ENCODE measurements around the gene ATP2C1.
A peak's percentile ranks its signal among the peaks of the same experiment; 100 is the strongest.

ATP2C1 gene

DNA sequence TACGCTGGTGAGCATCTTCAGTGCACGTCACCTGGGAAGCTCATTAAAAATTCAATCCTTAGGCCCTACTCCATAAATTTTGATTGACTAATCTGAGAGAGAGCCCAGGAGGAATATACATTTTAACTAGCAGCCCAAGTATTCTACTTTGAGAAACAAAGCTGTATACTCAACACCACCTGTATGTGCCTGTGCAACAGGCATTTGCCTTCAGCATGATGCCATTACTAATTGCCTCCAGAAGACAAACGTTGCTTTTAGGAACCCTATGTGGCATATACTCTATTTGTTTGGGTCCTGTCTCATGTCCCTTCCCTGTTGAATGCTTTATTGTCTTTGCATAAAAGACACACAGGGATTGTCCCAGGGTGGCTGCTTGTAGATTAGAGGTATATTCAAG, 125.1 kb downstream of the ATP2C1 start:
- Histone ChIP-seq H3K4me2 (ENCODE audit: low read length) (no peak overlapping the region), H3K36me3 (ENCODE audit: control insufficient read depth, insufficient read depth, low read length) (no peaks in the 10 kb centered on the region), H3K79me2 (peaks cover 10% of the 10 kb centered on the region), H2AFZ (no peak overlapping the region), H3K9me3 (ENCODE audit: control insufficient read depth, low read length) (no peaks in the 10 kb centered on the region), H3K4me3 (ENCODE audit: low read depth, low read length) (no peak overlapping the region), H3K27me3 (ENCODE audit: control insufficient read depth, insufficient read depth, low read length) (no peaks in the 10 kb centered on the region), H3K9ac (no peak overlapping the region), H3K4me1 (peaks cover 17% of the 10 kb centered on the region), H3K27ac (no peak overlapping the region)
- TF ChIP-seq, protein P1, sequence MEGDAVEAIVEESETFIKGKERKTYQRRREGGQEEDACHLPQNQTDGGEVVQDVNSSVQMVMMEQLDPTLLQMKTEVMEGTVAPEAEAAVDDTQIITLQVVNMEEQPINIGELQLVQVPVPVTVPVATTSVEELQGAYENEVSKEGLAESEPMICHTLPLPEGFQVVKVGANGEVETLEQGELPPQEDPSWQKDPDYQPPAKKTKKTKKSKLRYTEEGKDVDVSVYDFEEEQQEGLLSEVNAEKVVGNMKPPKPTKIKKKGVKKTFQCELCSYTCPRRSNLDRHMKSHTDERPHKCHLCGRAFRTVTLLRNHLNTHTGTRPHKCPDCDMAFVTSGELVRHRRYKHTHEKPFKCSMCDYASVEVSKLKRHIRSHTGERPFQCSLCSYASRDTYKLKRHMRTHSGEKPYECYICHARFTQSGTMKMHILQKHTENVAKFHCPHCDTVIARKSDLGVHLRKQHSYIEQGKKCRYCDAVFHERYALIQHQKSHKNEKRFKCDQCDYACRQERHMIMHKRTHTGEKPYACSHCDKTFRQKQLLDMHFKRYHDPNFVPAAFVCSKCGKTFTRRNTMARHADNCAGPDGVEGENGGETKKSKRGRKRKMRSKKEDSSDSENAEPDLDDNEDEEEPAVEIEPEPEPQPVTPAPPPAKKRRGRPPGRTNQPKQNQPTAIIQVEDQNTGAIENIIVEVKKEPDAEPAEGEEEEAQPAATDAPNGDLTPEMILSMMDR (IDR thresholded peaks at IDR 0.05) = no peak

DNA sequence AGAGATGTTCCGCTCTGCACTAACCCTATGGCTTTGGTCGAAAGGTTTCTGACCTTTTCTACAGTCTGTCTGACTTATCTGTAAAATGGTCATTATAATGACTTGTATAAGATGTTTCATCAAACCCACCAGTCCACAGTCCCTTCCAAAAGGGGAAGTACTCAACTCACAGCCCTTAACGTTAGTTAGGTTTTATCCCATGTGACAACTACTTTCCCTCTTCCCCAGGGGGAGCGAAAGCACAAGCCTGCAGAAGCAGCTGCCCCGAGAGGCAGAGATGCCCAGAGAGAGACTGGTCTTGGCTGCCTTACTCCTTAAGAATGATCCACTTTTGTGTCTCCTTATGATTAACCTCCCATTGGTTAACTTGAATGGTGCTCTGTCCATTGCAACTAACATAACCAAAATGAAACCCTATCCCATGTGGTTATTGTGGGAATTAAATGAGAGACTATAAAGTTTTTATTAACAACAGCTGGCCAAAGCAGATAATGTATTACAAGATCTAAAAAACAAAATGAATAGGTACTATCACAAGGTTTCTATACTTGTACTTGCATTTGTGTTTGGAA, 126.3 kb downstream of the ATP2C1 start:
- no peak overlapping the region for H2AFZ ChIP-seq
- H3K4me1 ChIP-seq = peaks cover 19% of the 10 kb centered on the region
- no peak overlapping the region for H3K4me2 ChIP-seq (ENCODE audit: low read length)
- peaks cover 18% of the 10 kb centered on the region for H3K79me2 ChIP-seq
- TF ChIP-seq, protein P1 (IDR thresholded peaks at IDR 0.05) = no peak
- no peak overlapping the region for H3K27ac ChIP-seq
- H3K9ac ChIP-seq = no peak overlapping the region
- no peak overlapping the region for H3K4me3 ChIP-seq (ENCODE audit: low read depth, low read length)
- no peaks in the 10 kb centered on the region for H3K36me3 ChIP-seq (ENCODE audit: control insufficient read depth, insufficient read depth, low read length)
- H3K9me3 ChIP-seq (ENCODE audit: control insufficient read depth, low read length) = no peaks in the 10 kb centered on the region
- H3K27me3 ChIP-seq (ENCODE audit: control insufficient read depth, insufficient read depth, low read length) = no peaks in the 10 kb centered on the region

DNA sequence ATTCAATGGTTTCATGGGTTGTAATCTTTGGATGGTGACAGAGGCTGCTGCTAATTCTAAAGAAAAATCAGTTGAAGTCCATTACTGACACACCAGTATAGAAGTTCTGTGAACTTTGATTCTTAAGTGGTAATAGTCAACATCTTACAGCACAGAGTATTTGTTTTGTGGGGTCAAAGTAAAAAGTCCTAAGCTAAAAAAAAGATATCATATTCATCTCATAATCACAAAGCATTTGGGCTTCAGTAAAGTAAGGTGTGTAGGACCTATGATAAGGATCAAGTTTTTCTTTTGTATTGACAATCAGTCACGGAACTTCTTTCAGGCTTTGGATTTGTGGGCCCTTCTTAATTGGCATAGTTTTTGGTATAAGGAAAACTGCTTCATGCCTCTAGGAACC, 131.7 kb downstream of the ATP2C1 start:
- H3K27me3 ChIP-seq (ENCODE audit: control insufficient read depth, insufficient read depth, low read length) = no peaks in the 10 kb centered on the region
- H3K36me3 ChIP-seq (ENCODE audit: control insufficient read depth, insufficient read depth, low read length) = no peaks in the 10 kb centered on the region
- H3K27ac ChIP-seq = no peak overlapping the region
- H3K9me3 ChIP-seq (ENCODE audit: control insufficient read depth, low read length) = no peaks in the 10 kb centered on the region
- H3K79me2 ChIP-seq = peaks cover 20% of the 10 kb centered on the region
- no peak overlapping the region for H3K9ac ChIP-seq
- H3K4me2 ChIP-seq (ENCODE audit: low read length) = peak overlapping the region; percentile 73
- TF ChIP-seq, protein P1 (IDR thresholded peaks at IDR 0.05) = no peak
- peaks cover 21% of the 10 kb centered on the region for H3K4me1 ChIP-seq
- H2AFZ ChIP-seq = no peak overlapping the region
- H3K4me3 ChIP-seq (ENCODE audit: low read depth, low read length) = peak overlapping the region; percentile 81

- Histone ChIP-seq H3K4me2 (ENCODE audit: low read length) (peak within 1 kb of the TSS; percentile 73), H3K4me1 (peaks cover 17% of the 10 kb centered on the region), H3K27ac (peak within 1 kb of the TSS; percentile 88), H3K27me3 (ENCODE audit: control insufficient read depth, insufficient read depth, low read length) (no peaks in the 10 kb centered on the region), H2AFZ (peak within 1 kb of the TSS; percentile 94), H3K36me3 (ENCODE audit: control insufficient read depth, insufficient read depth, low read length) (no peaks in the 10 kb centered on the region), H3K79me2 (peaks cover 20% of the 10 kb centered on the region), H3K9ac (peak within 1 kb of the TSS; percentile 51), H3K9me3 (ENCODE audit: control insufficient read depth, low read length) (no peaks in the 10 kb centered on the region), H3K4me3 (ENCODE audit: low read depth, low read length) (peak within 1 kb of the TSS; percentile 81)
- TF ChIP-seq, protein P1 (IDR thresholded peaks at IDR 0.05) = no peak
Observed at GRCh38 chr3:131026321-131027151, 132.7 kb downstream of the ATP2C1 start, which contains the start of the genes ASTE1 and NEK11. Gene ASTE1, minus strand, starts transcription at chr3:131026825. Its CDS starts 1,519 bp downstream, at chr3:131025306. Gene NEK11, plus strand, starts transcription at chr3:131026877. Its CDS starts 2,832 bp downstream, at chr3:131029709.
